SK-N-SH treated with all-trans-retinoic acid at 6 μM for 48 hours (cell line): ENCODE results near the gene CHI3L1.

Experiments used
- ATAC-seq: fragments of 200-7000 bp; cut with Tn5 transposase; 3 replicates; pipeline ENCODE4 v1.9.1; 2020; ENCODE audit warnings: mild to moderate bottlenecking, moderate library complexity
- BACH2 ChIP-seq: fragments of 250-450 bp; sonication (Bioruptor Pico); IDR thresholded peaks from 2 replicates; pipeline ENCODE4 v1.9.0; 2021; ENCODE audit warnings: mild to moderate bottlenecking, borderline replicate concordance
- CREB5 ChIP-seq: fragments of 250-450 bp; sonication (Bioruptor Pico); IDR thresholded peaks from 2 replicates; pipeline ENCODE4 v1.5.1; 2020; ENCODE audit warnings: low read depth, mild to moderate bottlenecking, moderate library complexity
- CSDC2 ChIP-seq: fragments of 250-450 bp; sonication (Bioruptor Pico); IDR thresholded peaks from 2 replicates; pipeline ENCODE4 v1.5.0; 2020; ENCODE audit warnings: mild to moderate bottlenecking, moderate library complexity
- CSRNP3 ChIP-seq: fragments of 250-450 bp; sonication (Bioruptor Pico); IDR thresholded peaks from 2 replicates; pipeline ENCODE4 v1.5.1; 2021; ENCODE audit warnings: mild to moderate bottlenecking, moderate library complexity
- ESRRG ChIP-seq: fragments of 250-450 bp; sonication (Bioruptor Pico); IDR thresholded peaks from 2 replicates; pipeline ENCODE4 v1.6.1; 2021; ENCODE audit warnings: mild to moderate bottlenecking
- GLIS3 ChIP-seq: fragments of 250-450 bp; sonication (Bioruptor Pico); IDR thresholded peaks from 2 replicates; pipeline ENCODE4 v1.5.0; 2020; ENCODE audit warnings: mild to moderate bottlenecking, moderate library complexity
- ISL1 ChIP-seq: fragments of 250-450 bp; sonication (Bioruptor Pico); IDR thresholded peaks from 2 replicates; pipeline ENCODE4 v2.1.2; 2022; ENCODE audit warnings: mild to moderate bottlenecking, moderate library complexity
- OSR1 ChIP-seq: fragments of 250-450 bp; sonication (Bioruptor Pico); IDR thresholded peaks from 2 replicates; pipeline ENCODE4 v1.8.0; 2022; ENCODE audit warnings: moderate library complexity, mild to moderate bottlenecking, inconsistent platforms
- PATZ1 ChIP-seq: fragments of 250-450 bp; sonication (Bioruptor Pico); IDR thresholded peaks from 2 replicates; pipeline ENCODE4 v1.8.0; 2020; ENCODE audit warnings: mild to moderate bottlenecking, moderate library complexity, borderline replicate concordance
- POU6F1 ChIP-seq: fragments of 250-450 bp; sonication (Bioruptor Pico); IDR thresholded peaks from 2 replicates; pipeline ENCODE4 v1.8.0; 2021; ENCODE audit warnings: low read depth, mild to moderate bottlenecking, moderate library complexity, borderline replicate concordance
- PPARA ChIP-seq: fragments of 250-450 bp; sonication (Bioruptor Pico); IDR thresholded peaks from 2 replicates; pipeline ENCODE4 v1.5.0; 2020; ENCODE audit warnings: mild to moderate bottlenecking, borderline replicate concordance
- RARB ChIP-seq: fragments of 250-450 bp; sonication (Bioruptor Pico); IDR thresholded peaks from 2 replicates; pipeline ENCODE4 v1.8.0; 2021; ENCODE audit warnings: mild to moderate bottlenecking, moderate library complexity
- SNAI2 ChIP-seq: fragments of 250-450 bp; sonication (Bioruptor Pico); IDR thresholded peaks from 2 replicates; pipeline ENCODE4 v1.5.0; 2020; ENCODE audit warnings: mild to moderate bottlenecking, moderate library complexity
- TCF4 ChIP-seq: fragments of 250-450 bp; sonication (Bioruptor Pico); IDR thresholded peaks from 2 replicates; pipeline ENCODE4 v1.8.0; 2021; ENCODE audit warnings: mild to moderate bottlenecking, moderate library complexity, borderline replicate concordance
- TOX ChIP-seq: fragments of 250-450 bp; sonication (Bioruptor Pico); IDR thresholded peaks from 2 replicates; pipeline ENCODE4 v1.8.0; 2021; ENCODE audit warnings: mild to moderate bottlenecking, moderate library complexity, borderline replicate concordance
- TSHZ2 ChIP-seq: fragments of 250-450 bp; sonication (Bioruptor Pico); IDR thresholded peaks from 2 replicates; pipeline ENCODE4 v1.5.0; 2020; ENCODE audit warnings: mild to moderate bottlenecking, moderate library complexity
- ZC3H10 ChIP-seq: fragments of 250-450 bp; sonication (Bioruptor Pico); IDR thresholded peaks from 2 replicates; pipeline ENCODE4 v1.5.1; 2021; ENCODE audit warnings: mild to moderate bottlenecking, moderate library complexity
- ZFP3 ChIP-seq: fragments of 250-450 bp; sonication (Bioruptor Pico); IDR thresholded peaks from 2 replicates; pipeline ENCODE4 v1.5.0; 2020; ENCODE audit warnings: mild to moderate bottlenecking, moderate library complexity
- ZFP30 ChIP-seq: fragments of 450-650 bp; formaldehyde crosslinking; IDR thresholded peaks from 2 replicates; pipeline ENCODE4 v1.5.0; 2022; ENCODE audit warnings: mild to moderate bottlenecking, moderate library complexity
- ZNF565 ChIP-seq: fragments of 450-650 bp; formaldehyde crosslinking; conservative IDR thresholded peaks from 2 replicates; pipeline ENCODE4 v1.5.0; 2020; ENCODE audit warnings: low read depth, mild to moderate bottlenecking, moderate library complexity
- ZNF70 ChIP-seq: fragments of 450-650 bp; formaldehyde crosslinking; IDR thresholded peaks from 2 replicates; pipeline ENCODE4 v1.5.0; 2020; ENCODE audit warnings: mild to moderate bottlenecking, moderate library complexity
- ZNF8 ChIP-seq: fragments of 450-650 bp; formaldehyde crosslinking; IDR thresholded peaks from 2 replicates; pipeline ENCODE4 v1.5.0; 2020; ENCODE audit warnings: mild to moderate bottlenecking, moderate library complexity

Gene CHI3L1

GRCh38 chr1:203153989-203154821 is 32.3 kb downstream of the CHI3L1 start:
- TF ChIP-seq ISL1: no peak
- ATAC-seq: peak; percentile 44

- TF ChIP-seq OSR1 (CRISPR knock-in tag) (no peak), ZFP3 (no peak), SNAI2 (no peak), CSRNP3 (no peak), ZNF8 (no peak), ISL1 (no peak), GLIS3 (CRISPR knock-in tag) (no peak), PPARA (CRISPR knock-in tag) (no peak), CREB5 (CRISPR knock-in tag) (no peak), POU6F1 (no peak)
- ATAC-seq: peak; percentile 58
Measured at GRCh38 chr1:203153051-203153988, 33.2 kb downstream of the CHI3L1 start.

- TF ChIP-seq TOX (CRISPR knock-in tag): no peak
- no peak for TF ChIP-seq ZNF8
- no peak for TF ChIP-seq ISL1
- TF ChIP-seq TCF4 (CRISPR knock-in tag): no peak
- TF ChIP-seq ZNF565 (CRISPR knock-in tag): no peak
- TF ChIP-seq ZNF70: no peak
- no peak for TF ChIP-seq OSR1 (CRISPR knock-in tag)
- no peak for TF ChIP-seq ZFP30 (CRISPR knock-in tag)
- TF ChIP-seq POU6F1: no peak
- TF ChIP-seq ESRRG (CRISPR knock-in tag): no peak
- TF ChIP-seq CSRNP3: no peak
- no peak for TF ChIP-seq RARB
- no peak for TF ChIP-seq TSHZ2 (CRISPR knock-in tag)
- no peak for TF ChIP-seq ZC3H10 (CRISPR knock-in tag)
- TF ChIP-seq BACH2 (CRISPR knock-in tag): no peak
- TF ChIP-seq GLIS3 (CRISPR knock-in tag): no peak
- no peak for TF ChIP-seq PPARA (CRISPR knock-in tag)
- no peak for TF ChIP-seq CSDC2 (CRISPR knock-in tag)
- TF ChIP-seq ZFP3: no peak
- TF ChIP-seq PATZ1 (CRISPR knock-in tag): no peak
- ATAC-seq: peak; percentile 6; the same call in 1 of the 3 replicates
Measured at GRCh38 chr1:203152158-203153034, 34.1 kb downstream of the CHI3L1 start.
